ENCODE data around the gene DEFB110. TPM values are rescaled to one million over a fixed set of nuclear protein-coding genes. Genes with fewer than 3 reads are reported as not detected.

Gene DEFB110
- total RNA-seq: not detected
- total RNA-seq (2013): not detected
- total RNA-seq: 0 reads per million in 29 experiments

DNA sequence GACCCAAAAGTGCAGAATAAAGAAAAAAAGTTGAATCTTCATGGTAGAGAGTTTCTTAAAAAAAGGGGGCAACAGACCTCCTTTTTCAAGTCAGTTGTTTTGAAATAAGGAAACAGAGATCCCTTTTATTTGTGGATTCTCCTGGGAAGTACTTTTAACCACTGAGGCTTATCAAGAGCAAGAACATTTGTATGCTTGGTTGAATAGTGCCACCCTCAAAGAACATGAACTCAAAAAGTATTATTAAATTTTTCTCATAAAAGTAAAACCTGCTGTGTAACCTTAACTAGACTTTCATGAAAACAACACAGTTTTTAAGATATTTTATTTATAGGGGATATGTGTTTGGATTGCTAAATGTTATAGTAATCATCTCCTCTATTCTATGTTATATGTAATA lies at the start of gene DEFB110:
Gene DEFB110 (minus strand): TSS at position 101 of the 400 bp plus-strand sequence. CDS start 59 bp downstream, at position 42.
- Histone ChIP-seq H3K36me3 (ENCODE audit: control insufficient read depth in 2 of 2, extremely low read depth in 1 of 2, insufficient read depth in 1 of 2, low read length in 1 of 2) (no peaks in the 10 kb centered on the region), H3K9me3 (no peaks in the 10 kb centered on the region), H3K27me3 (replicated peaks in 1 of 2; ENCODE audit: control insufficient read depth in 2 of 2, extremely low read depth in 1 of 2, insufficient read depth in 2 of 2, low read length in 1 of 2) (no peaks in the 10 kb centered on the region), H3K4me1 (ENCODE audit: control insufficient read depth in 1 of 2, extremely low read depth in 1 of 2, insufficient read depth in 2 of 2, low read length in 2 of 2) (no peaks in the 10 kb centered on the region), H3K4me3 (ENCODE audit: control insufficient read depth in 1 of 2, extremely low read depth in 1 of 2, low read length in 1 of 2) (no peak within 1 kb of the TSS), H3K27ac (ENCODE audit: low read length) (no peak within 1 kb of the TSS)
- DNase-seq: no peak
- no peak for ATAC-seq (replicated peaks in 1 of 4)
- Mint-ChIP-seq H3K27ac (no peak within 1 kb of the TSS), H3K4me3 (no peak within 1 kb of the TSS), H3K27me3 (no peaks in the 10 kb centered on the region), H3K9me3 (peaks cover 3 to 23% (median 10%) of the 10 kb centered on the region in 3 donors), H3K4me1 (no peaks in the 10 kb centered on the region), H3K36me3 (no peaks in the 10 kb centered on the region)
- CTCF ChIA-PET: no interaction called here
- POLR2A ChIA-PET: no interaction called here

DNA sequence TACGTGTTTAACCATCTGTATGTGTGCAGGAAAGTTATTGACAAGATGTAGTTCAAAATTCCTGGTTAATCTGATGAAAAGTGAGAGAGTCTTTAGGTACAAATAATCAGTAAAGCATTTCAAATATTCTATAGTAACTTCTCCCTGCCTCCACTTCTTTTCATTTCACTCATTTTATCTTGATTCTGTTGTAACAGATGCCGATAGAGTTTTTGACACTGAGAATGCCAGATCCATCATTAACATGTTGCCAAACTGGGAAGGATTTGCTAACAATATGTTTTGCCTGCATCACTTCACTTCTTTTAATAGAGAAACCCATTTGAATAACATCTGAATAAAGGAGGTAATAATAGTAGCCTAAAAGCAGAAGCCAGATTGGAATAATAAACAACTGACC lies 48.3 kb upstream of the DEFB110 start:
- Mint-ChIP-seq H3K9me3 (peaks cover 10 to 20% (median 14%) of the 10 kb centered on the region in 3 donors), H3K36me3 (no peaks in the 10 kb centered on the region), H3K4me3 (no peak overlapping the region), H3K4me1 (no peaks in the 10 kb centered on the region), H3K27me3 (no peaks in the 10 kb centered on the region), H3K27ac (no peak overlapping the region)
- Histone ChIP-seq H3K27me3 (replicated peaks in 1 of 2; ENCODE audit: control insufficient read depth in 2 of 2, extremely low read depth in 1 of 2, insufficient read depth in 2 of 2, low read length in 1 of 2) (no peaks in the 10 kb centered on the region), H3K9me3 (no peaks in the 10 kb centered on the region), H3K27ac (ENCODE audit: low read length) (no peak overlapping the region), H3K36me3 (ENCODE audit: control insufficient read depth in 2 of 2, extremely low read depth in 1 of 2, insufficient read depth in 1 of 2, low read length in 1 of 2) (no peaks in the 10 kb centered on the region), H3K4me1 (ENCODE audit: control insufficient read depth in 1 of 2, extremely low read depth in 1 of 2, insufficient read depth in 2 of 2, low read length in 2 of 2) (no peaks in the 10 kb centered on the region), H3K4me3 (ENCODE audit: control insufficient read depth in 1 of 2, extremely low read depth in 1 of 2, low read length in 1 of 2) (no peak overlapping the region)
- ChIA-PET CTCF (no interaction called here), POLR2A (no interaction called here)
- ATAC-seq (replicated peaks in 1 of 4) (no peak), DNase-seq (no peak)
- WGBS (ENCODE audit: insufficient coverage): no CpG with 5 or more reads among the region's 2 CpGs

DNA sequence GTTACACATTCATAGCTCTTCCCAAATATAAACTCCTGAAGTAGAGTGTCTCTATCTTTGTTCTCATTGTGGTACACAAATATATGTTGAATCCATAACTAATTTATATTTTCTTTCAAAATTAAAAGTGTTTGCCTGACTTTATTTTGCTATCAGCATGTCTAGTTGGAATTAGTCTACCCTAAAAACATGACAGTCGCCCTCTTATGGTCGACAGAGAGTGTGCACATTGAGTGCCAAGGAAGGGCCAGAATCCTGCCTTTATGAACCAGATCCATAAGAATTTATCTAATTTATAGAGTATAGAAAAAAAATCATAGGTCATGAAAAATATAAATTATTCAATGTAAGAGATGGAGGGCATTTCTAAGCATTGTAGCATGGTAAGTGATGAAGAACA lies 40.3 kb upstream of the DEFB110 start:
- no peaks in the 10 kb centered on the region for H3K36me3 ChIP-seq (ENCODE audit: control insufficient read depth in 2 of 2, extremely low read depth in 1 of 2, insufficient read depth in 1 of 2, low read length in 1 of 2)
- H3K27me3 ChIP-seq (replicated peaks in 1 of 2; ENCODE audit: control insufficient read depth in 2 of 2, extremely low read depth in 1 of 2, insufficient read depth in 2 of 2, low read length in 1 of 2): no peaks in the 10 kb centered on the region
- H3K27ac ChIP-seq (ENCODE audit: low read length): no peak overlapping the region
- no peaks in the 10 kb centered on the region for H3K4me1 ChIP-seq (ENCODE audit: control insufficient read depth in 1 of 2, extremely low read depth in 1 of 2, insufficient read depth in 2 of 2, low read length in 2 of 2)
- CTCF ChIA-PET: interaction anchor here in 1 of 2 donors (0.7 kb wide), 1 partner anchor 556 kb away, joined by 3 read pairs; no protein-coding TSS in a partner anchor
- Mint-ChIP-seq H3K4me1 (no peaks in the 10 kb centered on the region), H3K36me3 (no peaks in the 10 kb centered on the region), H3K27me3 (no peaks in the 10 kb centered on the region), H3K4me3 (no peak overlapping the region), H3K27ac (no peak overlapping the region), H3K9me3 (peaks cover 5 to 13% (median 6%) of the 10 kb centered on the region in 3 donors)
- H3K4me3 ChIP-seq (ENCODE audit: control insufficient read depth in 1 of 2, extremely low read depth in 1 of 2, low read length in 1 of 2): no peak overlapping the region
- DNase-seq: no peak
- H3K9me3 ChIP-seq: no peaks in the 10 kb centered on the region
- POLR2A ChIA-PET: no interaction called here
- ATAC-seq (replicated peaks in 1 of 4): no peak
- WGBS (ENCODE audit: insufficient coverage): no CpG with 5 or more reads among the region's 2 CpGs

DNA sequence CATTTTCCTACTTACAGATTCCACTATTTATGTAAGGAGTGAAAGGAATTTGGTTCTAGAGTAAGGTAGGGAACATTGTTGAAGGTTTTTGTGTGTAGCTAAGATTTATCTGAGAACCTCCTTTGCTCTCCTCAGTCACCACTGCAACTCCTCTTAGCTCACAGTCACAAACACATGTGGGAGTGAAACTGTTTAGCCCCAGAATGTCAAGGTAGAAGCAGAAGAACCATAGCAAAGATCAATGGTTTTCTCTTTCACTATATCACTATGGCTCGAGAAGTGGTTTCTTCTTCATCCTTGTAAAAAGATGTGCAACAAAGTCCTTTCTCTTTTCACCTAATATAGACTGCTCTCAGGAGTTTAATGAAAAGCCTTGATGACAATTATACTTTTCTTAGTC lies 34.4 kb upstream of the DEFB110 start:
- ChIA-PET CTCF (no interaction called here), POLR2A (no interaction called here)
- no peaks in the 10 kb centered on the region for H3K9me3 ChIP-seq
- Mint-ChIP-seq H3K36me3 (no peaks in the 10 kb centered on the region), H3K27ac (no peak overlapping the region), H3K4me3 (no peak overlapping the region), H3K27me3 (no peaks in the 10 kb centered on the region), H3K9me3 (peaks cover 0 to 5% (median 4%) of the 10 kb centered on the region in 3 donors), H3K4me1 (no peaks in the 10 kb centered on the region)
- H3K4me3 ChIP-seq (ENCODE audit: control insufficient read depth in 1 of 2, extremely low read depth in 1 of 2, low read length in 1 of 2): no peak overlapping the region
- no peaks in the 10 kb centered on the region for H3K4me1 ChIP-seq (ENCODE audit: control insufficient read depth in 1 of 2, extremely low read depth in 1 of 2, insufficient read depth in 2 of 2, low read length in 2 of 2)
- DNase-seq (no peak), ATAC-seq (replicated peaks in 1 of 4) (no peak)
- no CpG with 5 or more reads among the region's 1 CpG for WGBS (ENCODE audit: insufficient coverage)
- no peaks in the 10 kb centered on the region for H3K27me3 ChIP-seq (replicated peaks in 1 of 2; ENCODE audit: control insufficient read depth in 2 of 2, extremely low read depth in 1 of 2, insufficient read depth in 2 of 2, low read length in 1 of 2)
- no peaks in the 10 kb centered on the region for H3K36me3 ChIP-seq (ENCODE audit: control insufficient read depth in 2 of 2, extremely low read depth in 1 of 2, insufficient read depth in 1 of 2, low read length in 1 of 2)
- H3K27ac ChIP-seq (ENCODE audit: low read length): no peak overlapping the region

DNA sequence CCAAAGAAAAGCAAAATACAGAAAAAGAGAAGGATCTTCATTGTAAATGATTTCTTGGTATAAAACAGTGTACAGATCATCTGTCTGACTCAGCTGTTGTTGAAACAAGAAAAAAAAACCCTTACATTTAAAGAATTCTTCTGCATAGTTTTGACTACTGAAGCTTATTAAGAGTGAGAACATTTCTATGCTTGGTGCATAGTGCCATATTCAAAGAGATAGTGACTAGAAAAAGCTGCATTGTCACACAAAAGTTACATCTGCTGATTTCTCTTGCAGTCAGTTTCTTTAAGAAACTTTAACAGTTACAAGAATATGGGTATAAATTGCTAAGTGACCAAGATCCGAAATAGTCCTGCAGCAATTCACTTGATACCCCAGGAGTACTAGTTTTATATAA lies 28.0 kb upstream of the DEFB110 start, which contains the start of gene DEFB112:
Gene DEFB112 (minus strand): TSS at position 101 of the 400 bp plus-strand sequence. CDS start 60 bp downstream, at position 41.
- POLR2A ChIA-PET: no interaction called here
- CTCF ChIA-PET: no interaction called here
- Mint-ChIP-seq H3K4me1 (no peaks in the 10 kb centered on the region), H3K9me3 (peaks cover 0 to 5% (median 4%) of the 10 kb centered on the region in 3 donors), H3K4me3 (no peak within 1 kb of the TSS), H3K27ac (no peak within 1 kb of the TSS), H3K36me3 (no peaks in the 10 kb centered on the region), H3K27me3 (no peaks in the 10 kb centered on the region)
- no CpG with 5 or more reads among the region's 1 CpG for WGBS (ENCODE audit: insufficient coverage)
- no peak for ATAC-seq (replicated peaks in 1 of 4)
- Histone ChIP-seq H3K36me3 (ENCODE audit: control insufficient read depth in 2 of 2, extremely low read depth in 1 of 2, insufficient read depth in 1 of 2, low read length in 1 of 2) (no peaks in the 10 kb centered on the region), H3K4me1 (ENCODE audit: control insufficient read depth in 1 of 2, extremely low read depth in 1 of 2, insufficient read depth in 2 of 2, low read length in 2 of 2) (no peaks in the 10 kb centered on the region), H3K4me3 (ENCODE audit: control insufficient read depth in 1 of 2, extremely low read depth in 1 of 2, low read length in 1 of 2) (no peak within 1 kb of the TSS), H3K27ac (ENCODE audit: low read length) (no peak within 1 kb of the TSS), H3K27me3 (replicated peaks in 1 of 2; ENCODE audit: control insufficient read depth in 2 of 2, extremely low read depth in 1 of 2, insufficient read depth in 2 of 2, low read length in 1 of 2) (no peaks in the 10 kb centered on the region), H3K9me3 (no peaks in the 10 kb centered on the region)
- no peak for DNase-seq

DNA sequence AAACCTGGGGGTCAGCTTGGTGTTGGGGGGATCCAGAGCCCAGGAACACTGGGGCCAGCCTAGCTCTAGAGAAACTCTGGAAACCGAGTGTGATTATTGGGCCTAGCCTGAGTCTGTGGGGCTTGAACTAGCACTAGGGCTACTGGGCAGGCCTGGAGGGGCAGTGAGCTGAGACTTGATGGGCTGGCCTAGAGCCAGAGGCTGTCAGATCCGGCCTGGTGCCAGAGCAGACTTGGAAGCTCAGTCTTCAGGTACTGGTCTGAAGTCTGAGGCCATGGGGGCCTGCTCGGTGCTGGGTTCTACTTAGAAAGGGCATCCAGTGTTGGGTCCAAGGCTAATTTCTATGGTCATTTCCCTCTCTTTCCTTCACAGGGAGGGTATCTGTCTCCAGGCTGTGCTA lies 25.2 kb upstream of the DEFB110 start:
- Mint-ChIP-seq H3K27me3 (no peaks in the 10 kb centered on the region), H3K4me3 (no peak overlapping the region), H3K27ac (no peak overlapping the region), H3K36me3 (no peaks in the 10 kb centered on the region), H3K4me1 (no peaks in the 10 kb centered on the region), H3K9me3 (peaks cover 0 to 4% (median 2%) of the 10 kb centered on the region in 3 donors)
- WGBS (ENCODE audit: insufficient coverage): 45% methylated on average over 2 of the region's 3 CpGs
- DNase-seq: no peak
- no peak for ATAC-seq (replicated peaks in 1 of 4)
- Histone ChIP-seq H3K9me3 (no peaks in the 10 kb centered on the region), H3K27ac (ENCODE audit: low read length) (no peak overlapping the region), H3K4me3 (ENCODE audit: control insufficient read depth in 1 of 2, extremely low read depth in 1 of 2, low read length in 1 of 2) (no peak overlapping the region), H3K4me1 (ENCODE audit: control insufficient read depth in 1 of 2, extremely low read depth in 1 of 2, insufficient read depth in 2 of 2, low read length in 2 of 2) (no peaks in the 10 kb centered on the region), H3K27me3 (replicated peaks in 1 of 2; ENCODE audit: control insufficient read depth in 2 of 2, extremely low read depth in 1 of 2, insufficient read depth in 2 of 2, low read length in 1 of 2) (no peaks in the 10 kb centered on the region), H3K36me3 (ENCODE audit: control insufficient read depth in 2 of 2, extremely low read depth in 1 of 2, insufficient read depth in 1 of 2, low read length in 1 of 2) (no peaks in the 10 kb centered on the region)
- ChIA-PET POLR2A (no interaction called here), CTCF (no interaction called here)

Data from T-cell (primary cell).